A549 (cell line): ENCODE measurements around the gene HMX1.

Source experiments
- CBX8 ChIP-seq: fragments of 200-600 bp; sonication (generic); IDR thresholded peaks from 2 replicates; pipeline ENCODE4 v1.6.1; 2016
- POLR2A ChIP-seq: IDR thresholded peaks from 2 replicates; pipeline ENCODE4 v1.6.1; 2012; ENCODE audit warnings: mild to moderate bottlenecking, low read length
- TF ChIP-seq, protein P1 (sequence below): fragments of 450-650 bp; IDR thresholded peaks from 2 replicates; pipeline ENCODE4 v1.6.1; 2014; ENCODE audit warnings: antibody characterized with exemption

- TF ChIP-seq, protein P1, sequence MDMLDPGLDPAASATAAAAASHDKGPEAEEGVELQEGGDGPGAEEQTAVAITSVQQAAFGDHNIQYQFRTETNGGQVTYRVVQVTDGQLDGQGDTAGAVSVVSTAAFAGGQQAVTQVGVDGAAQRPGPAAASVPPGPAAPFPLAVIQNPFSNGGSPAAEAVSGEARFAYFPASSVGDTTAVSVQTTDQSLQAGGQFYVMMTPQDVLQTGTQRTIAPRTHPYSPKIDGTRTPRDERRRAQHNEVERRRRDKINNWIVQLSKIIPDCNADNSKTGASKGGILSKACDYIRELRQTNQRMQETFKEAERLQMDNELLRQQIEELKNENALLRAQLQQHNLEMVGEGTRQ = no peak
- TF ChIP-seq CBX8 (no peak), POLR2A (no peak)
These were observed 30.7 kb downstream of the HMX1 start for GRCh38 chr4:8840816-8841455.
